Measurements from ENCODE around the gene ROBO1.
A peak's percentile ranks its signal among the peaks of the same experiment; 100 is the strongest.

The ROBO1 gene

DNA sequence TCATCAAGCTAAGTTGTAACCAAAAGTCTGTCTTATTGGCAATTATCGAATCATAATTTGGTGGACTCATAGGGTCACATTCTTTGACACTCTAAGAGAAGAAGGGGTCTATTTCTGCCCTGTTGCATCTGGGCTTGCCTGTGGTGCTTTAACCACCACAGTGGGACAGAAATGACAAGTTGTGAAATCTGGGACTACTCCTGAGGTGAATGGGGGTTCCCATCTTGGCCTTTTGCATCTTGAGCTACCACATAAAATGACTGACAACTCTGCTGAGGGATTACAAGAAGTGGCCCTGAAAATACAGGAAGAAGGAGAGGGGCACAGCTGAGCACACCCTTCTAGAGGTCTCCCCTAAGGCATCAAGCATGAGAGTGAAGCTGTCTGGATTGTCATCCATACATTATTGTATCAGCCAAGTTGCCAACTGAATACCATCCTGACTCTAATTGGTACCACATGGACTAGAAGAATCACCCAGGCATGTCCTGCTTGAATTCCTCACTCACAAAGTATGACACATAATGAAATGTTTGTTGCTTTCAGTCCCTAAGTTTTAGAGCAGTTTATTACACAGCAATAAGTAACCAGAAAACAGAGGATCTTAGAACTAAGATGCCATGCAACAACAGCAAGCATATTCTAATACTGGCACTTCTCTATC, 306.5 kb downstream of the ROBO1 start:
- peak; percentile 64 for DNase-seq

DNA sequence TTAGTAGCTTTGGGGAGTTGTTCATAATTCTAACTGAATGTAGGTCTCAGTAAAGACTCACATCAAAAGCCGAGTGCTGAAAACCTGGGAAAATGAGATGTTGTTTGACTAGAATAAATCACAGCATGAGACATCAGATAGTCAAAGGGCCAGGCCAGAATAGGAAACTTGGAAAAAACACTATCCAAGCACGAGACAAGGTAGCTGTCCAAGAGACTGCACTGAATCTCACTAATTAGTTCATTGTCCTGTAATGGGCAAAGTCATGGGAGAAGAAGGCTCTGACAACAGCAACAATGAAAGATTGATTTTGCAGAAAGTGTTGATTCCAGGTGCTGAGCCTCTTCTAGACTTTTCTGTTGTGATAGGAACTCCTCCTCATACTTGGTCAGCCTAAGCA, 314.2 kb downstream of the ROBO1 start:
- DNase-seq, result no peak

DNA sequence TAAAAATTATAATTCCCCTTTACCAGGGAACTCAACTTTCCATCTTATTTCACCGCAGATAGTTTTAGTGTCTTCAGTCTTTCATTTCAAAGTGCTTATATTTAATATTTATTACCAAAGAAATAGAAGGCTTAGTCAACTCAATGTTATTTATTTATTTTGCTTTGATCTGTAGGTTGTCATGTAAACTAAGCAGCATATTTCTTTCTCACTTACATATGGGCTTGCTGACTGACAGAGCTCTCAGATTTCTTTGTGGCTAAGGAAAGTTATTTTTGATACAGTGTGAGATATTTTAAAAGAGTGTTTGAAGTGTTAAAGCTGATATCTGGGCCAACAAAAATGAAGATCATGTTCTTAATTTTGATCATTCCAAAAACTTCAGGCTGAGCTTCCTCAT, 331.4 kb downstream of the ROBO1 start:
- DNase-seq, result no peak

- DNase-seq, result no peak
Observed at GRCh38 chr3:79427081-79427480, 340.7 kb downstream of the ROBO1 start.

- DNase-seq, result no peak
Observed at GRCh38 chr3:79424811-79425210, 343.0 kb downstream of the ROBO1 start.

GRCh38 chr3:79423417-79423816, 344.4 kb downstream of the ROBO1 start:
- DNase-seq, result no peak

DNA sequence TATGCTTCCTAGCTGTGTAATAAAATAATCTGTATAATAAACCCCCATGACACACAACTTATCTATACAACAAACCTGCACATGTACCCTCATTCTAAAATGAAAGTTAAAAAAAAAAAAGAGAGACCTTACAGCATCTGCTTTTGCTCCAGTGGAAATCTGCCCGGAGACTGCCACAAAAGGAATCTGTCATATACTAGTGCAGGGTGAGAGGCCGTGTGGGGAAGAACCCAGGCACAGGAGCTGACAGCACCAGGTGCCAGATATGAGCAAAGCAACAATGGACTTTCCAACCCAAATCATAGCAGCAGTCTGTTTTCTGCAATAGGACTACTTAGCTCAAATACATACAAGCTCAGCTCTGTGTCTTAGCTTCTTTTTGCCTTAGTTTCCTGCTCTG, 346.5 kb downstream of the ROBO1 start:
- no peak for DNase-seq

DNA sequence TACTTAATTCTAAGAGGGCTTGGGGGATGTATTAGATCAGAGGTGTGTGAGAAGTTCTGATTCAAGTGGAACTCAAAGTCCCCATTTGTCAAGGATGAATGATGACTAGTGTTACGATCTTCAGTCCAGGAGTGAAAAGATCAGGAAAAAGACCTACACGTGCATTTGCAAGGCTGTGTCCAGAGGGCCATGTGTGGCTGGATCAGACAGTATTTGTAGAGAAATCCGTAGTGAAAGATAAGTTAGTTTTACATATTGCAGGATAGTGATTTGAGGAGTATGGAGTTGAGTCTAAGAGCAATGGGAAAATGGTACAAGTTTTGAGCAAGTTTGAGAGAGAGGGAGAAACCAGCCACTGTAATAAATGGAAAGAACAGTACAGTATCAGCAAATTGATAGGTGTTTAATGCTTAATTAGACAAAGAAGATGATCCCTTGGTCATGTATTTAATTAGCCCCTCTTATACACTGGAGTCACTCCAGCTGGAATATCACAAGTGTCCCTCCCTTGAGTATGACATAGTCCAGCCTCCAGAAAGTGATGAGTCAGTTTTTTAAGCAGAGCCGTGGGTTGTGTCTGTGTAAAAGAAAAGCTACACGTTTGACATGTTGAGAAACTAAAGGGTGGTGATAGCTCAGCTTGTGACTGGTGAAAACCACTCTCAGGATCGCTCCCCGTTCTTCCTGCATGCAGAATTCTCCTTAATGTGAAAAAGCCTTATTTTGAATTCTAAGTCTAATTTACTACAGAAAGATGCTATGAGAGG, 348.8 kb downstream of the ROBO1 start:
- peak; percentile 11 for DNase-seq

GRCh38 chr3:79415356-79415755, 352.4 kb downstream of the ROBO1 start:
- peak; percentile 8 for DNase-seq

DNA sequence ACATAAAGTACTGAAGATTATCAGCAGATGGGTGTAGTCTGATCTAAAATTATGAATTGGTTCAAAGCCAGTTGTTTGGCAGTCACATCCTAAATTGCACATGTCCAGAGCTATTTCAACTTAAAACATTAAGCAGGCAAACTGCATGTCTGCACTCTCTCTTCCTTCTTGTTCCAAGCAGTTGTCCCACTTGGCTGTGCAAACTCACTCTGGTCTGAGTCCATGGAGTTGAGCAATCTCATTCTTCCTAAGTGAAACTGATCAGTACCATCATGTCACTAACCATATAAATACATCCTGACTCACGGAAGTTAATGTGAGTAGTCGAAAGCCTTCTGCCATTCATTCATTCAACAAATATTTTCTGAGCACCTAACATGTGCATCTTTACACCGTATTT, 353.0 kb downstream of the ROBO1 start:
- peak; percentile 44 for DNase-seq

DNA sequence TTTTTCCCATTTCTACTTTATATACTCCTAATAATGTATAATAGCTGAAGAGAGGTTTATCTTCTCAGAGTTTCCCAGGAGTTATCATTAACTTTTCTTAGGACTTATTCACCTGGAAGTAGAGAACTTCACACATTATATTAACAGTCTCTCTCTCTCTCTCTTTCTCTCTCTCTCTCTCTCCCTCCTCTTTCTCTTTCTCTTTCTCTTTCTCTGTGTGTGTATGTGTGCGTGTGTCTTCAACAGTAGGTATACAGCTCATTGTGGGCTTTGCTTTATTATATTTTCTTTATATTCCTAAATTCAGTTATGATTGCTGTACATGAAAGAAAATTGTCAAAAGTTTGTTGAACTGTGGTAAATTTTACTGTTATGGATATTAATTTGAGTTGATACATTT, 353.8 kb downstream of the ROBO1 start:
- DNase-seq, result no peak

- DNase-seq, result no peak
Observed at GRCh38 chr3:79412537-79412936, 355.3 kb downstream of the ROBO1 start.

GRCh38 chr3:79410617-79411016, 357.2 kb downstream of the ROBO1 start:
- no peak for DNase-seq

- no peak for DNase-seq
Observed at GRCh38 chr3:79410136-79410535, 357.7 kb downstream of the ROBO1 start.

GRCh38 chr3:79406175-79406574, 361.6 kb downstream of the ROBO1 start:
- DNase-seq, result no peak

DNA sequence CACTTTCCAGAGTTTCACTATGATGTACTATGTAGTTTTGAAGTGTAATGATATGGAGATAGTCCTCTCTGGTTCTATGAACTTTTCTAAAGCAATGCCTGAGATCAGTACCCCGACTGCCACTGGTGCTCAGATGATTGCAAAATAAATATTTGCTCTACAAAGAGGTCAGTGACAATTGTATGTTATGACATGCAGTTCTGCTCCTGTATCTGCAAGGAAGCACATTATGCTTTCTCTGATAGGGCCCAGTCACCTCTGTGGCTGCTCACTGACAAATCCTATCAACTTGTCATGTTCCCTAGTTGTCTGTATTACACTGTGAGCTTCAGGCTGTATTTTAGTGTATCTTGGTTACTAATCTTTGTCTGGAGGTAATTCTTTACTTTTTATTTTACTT, 362.6 kb downstream of the ROBO1 start:
- no peak for DNase-seq

DNA sequence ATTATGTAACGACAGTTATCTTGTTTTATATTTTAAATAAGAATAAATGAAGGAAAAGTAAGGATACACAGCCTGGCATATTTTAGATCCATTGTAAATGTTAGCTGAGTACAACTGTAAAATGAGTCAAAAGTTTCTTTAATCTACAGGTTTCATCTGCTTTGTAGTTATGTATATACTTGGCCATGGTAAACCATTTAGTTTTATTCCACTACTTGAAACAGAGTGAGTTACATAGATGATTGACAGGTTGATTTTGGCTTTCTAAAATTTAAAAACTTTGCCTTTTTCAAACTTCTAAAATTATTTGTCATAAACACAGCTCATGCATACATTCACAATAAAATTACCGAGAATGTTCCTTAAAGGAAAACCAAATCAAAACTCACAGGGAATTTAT, 371.2 kb downstream of the ROBO1 start:
- DNase-seq, result no peak

DNA sequence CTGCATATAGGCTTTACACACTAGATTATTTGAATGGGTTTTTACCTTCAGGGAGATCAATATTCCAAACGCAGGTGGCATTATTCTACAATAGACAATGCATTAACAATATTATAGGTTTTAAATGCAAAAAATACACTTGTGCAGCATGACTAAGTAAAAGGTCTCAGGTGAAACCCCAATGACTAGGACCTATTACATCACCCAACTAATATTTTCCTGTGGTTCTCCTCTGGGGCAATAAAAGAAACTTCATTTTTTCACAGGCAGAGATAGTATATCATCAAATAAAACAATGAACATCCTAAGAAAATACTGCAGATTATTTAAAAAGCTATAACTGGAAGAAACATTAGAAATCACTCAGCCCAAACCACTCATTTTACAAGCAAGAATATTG, 375.3 kb downstream of the ROBO1 start:
- no peak for DNase-seq

GRCh38 chr3:79390352-79390751, 377.4 kb downstream of the ROBO1 start:
- no peak for DNase-seq

DNA sequence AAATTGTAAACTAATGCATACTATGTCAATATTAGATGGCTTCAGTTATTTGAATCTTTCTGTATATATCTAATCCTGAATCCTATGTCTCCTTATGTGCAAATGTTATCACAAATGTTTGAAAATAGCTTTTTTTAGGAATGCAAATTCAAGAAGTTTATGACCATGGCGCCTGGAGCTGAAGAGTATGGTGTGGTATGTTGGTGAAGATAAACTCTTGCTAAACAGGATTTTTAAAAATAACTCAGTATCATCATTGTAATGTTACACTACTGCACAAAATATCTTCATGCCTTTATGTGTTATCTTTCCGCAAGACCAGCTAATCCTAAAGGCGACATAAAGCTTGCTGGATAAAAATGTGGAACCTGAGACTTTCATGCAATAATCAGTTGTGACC, 382.6 kb downstream of the ROBO1 start:
- DNase-seq, result no peak

- DNase-seq, result peak; percentile 61
Observed at GRCh38 chr3:79383402-79384012, 384.3 kb downstream of the ROBO1 start.

- no peak for DNase-seq
Observed at GRCh38 chr3:79380581-79380980, 387.2 kb downstream of the ROBO1 start.

DNA sequence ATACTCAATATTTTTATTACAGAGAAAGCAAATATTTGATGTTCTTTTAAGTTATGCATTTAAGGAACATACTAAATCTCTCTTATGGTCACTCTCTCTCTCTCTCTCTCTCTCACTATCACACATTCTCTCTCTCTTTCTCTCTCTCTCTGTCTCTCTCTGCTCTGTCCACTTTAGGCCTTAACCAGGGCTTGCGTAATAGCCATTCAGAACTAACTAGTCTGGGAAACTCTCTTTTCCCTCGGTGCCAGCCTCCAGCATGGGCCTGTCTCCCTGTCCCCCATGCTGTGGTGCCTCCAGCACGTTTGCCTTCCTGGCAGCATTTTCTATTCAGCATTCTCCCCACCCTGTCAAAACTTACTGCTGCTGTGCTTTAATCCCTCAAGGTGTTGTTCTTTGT, 389.7 kb downstream of the ROBO1 start:
- no peak for DNase-seq

DNA sequence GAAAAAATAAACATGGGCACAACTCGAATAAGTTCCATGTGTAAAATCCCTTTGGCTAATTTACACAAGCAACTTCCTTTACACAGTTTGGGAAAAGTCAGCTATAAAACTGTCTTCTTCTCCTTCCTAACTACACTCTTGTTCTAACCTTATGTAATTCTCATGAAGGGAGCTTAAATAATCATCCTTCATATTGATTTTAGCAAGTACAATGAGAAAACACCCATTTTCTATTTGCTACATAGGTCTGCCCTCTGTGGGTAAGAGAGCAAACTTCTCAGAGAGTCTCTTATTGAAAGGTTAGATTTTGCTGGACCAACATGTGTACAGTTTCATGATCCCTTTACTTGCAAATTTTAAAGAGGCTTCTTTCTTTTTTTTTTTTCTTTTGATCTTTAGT, 398.5 kb downstream of the ROBO1 start:
- peak; percentile 11 for DNase-seq

Data from fibroblast of skin of scalp (primary cell).